GM18867 (cell line): Measurements from ENCODE around the gene VSIR.

ENCODE experiments used
- ATAC-seq: cut with Tn5 transposase; IDR thresholded peaks from one replicate; pipeline ENCODE4 v1.9.1; 2021; ENCODE audit warnings: mild to moderate bottlenecking, moderate library complexity; ENCODE audit not compliant: unreplicated experiment

The VSIR gene

DNA sequence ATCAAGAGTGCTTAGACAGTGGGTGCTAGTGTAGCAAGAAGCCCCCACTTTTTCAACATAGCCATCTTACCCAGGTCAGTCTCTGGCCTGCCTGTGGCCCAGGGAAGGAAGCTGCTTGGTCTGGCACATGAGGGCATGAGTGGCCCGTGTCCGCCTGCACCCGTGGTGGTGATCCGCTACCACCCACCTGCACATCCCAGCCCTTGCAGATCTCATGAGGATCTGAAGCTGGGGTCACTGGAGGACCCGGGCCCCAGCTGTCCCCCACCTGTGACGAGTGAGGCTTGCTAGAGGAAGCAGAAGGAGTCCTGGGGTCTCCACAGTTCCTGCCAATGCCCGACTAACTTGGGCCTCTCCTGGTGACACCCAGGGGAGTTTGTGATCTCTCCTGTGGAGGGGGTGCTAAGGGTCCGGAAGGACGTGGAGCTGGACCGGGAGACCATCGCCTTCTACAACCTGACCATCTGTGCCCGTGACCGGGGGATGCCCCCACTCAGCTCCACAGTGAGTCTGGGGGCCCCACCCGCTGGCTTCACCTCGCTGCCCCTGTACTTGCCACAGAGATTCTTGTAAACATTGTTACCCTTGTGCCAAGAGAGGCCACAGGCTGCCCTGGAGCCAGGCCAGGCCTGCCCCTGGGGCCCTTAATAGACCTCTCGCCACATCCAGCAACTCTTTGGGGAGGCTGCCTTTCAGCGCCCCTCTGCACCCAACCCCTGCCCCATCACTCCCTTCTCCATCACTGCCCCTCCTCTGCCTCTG lies 10.8 kb upstream of the VSIR start:
- ATAC-seq, result no peak

DNA sequence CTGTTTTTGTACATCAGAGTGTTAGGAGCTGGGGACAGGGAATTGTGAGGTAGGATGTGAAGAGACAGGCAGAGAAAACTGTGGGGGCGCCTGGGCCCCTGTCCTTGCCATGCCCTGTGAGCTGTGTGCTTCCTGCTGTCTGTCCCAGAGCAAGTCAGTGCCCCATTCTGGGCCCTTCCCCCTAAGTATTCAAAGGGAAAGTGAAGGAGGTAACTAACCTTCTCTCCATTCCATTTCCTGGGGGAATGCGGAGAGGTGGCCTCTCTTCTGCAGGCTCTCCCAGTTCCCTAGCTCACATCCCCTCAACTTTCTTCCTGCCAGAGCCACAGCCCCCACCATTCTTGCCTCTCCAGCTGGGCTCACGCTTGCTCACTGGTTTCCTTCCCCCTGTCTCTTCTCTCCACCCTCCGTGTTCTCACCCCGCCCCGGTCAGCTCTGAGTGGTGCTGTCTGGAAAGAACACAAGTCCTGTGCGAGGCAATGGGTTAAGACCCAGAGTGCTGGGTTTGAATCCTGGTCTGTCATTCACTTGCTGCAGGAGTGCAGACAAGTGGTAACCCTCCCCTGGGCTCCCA lies 9.7 kb upstream of the VSIR start:
- no peak for ATAC-seq

- no peak for ATAC-seq
These were observed 9.0 kb upstream of the VSIR start for GRCh38 chr10:71782221-71782916.

DNA sequence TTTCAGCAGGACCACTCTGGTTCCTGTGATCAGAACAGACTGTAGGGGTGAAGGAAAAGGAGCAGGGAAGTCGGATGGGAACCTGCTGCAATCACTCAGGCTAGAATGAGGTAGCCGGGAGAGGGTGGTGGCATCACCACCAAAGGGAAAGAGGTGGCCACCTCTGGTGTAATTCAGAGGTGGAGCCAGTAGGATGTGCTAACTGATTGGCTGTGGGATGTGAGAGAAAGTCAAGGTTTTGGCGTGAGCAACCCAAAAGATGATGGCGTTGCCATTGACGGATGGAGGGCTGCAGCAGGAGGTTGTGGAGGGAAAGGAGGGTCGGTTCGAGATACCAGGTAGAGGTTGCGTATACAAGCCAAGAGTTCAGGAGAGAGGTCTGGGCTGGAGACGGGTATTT lies 7.4 kb upstream of the VSIR start:
- no peak for ATAC-seq

- no peak for ATAC-seq
These were observed 6.8 kb upstream of the VSIR start for GRCh38 chr10:71780156-71780555.

- ATAC-seq, result no peak
These were observed 6.3 kb upstream of the VSIR start for GRCh38 chr10:71779641-71780040.

- no peak for ATAC-seq
These were observed 4.9 kb upstream of the VSIR start for GRCh38 chr10:71778071-71778825.

DNA sequence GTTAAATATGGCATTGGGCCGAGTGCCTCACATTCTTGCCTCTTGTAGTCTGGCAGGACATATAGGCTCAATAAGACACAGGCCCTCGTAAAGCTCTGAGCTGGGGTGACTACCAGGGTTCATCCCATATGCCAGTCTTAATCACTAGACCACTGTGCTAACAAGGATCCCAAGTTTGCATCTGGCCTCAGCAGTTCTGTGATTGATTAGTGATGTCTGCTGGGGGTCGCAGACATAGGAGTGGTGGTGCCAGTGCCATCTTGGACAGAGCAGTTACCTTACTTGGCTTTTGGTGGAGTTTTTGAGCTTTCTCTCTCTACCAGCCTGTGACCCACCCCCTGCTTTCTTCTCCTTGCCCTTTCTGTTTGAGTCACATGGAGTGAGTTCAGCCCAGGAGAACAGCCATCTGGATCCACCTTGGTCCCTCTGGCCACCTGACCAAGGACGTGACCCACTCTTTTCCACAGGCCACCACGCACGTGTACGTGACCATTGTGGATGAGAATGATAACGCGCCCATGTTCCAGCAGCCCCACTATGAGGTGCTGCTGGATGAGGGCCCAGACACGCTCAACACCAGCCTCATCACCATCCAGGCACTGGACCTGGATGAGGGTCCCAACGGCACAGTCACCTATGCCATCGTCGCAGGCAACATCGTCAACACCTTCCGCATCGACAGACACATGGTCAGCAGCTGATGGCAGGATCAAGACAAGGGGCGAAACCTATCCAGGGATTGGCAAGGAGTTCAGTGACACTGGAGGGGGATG lies 4.1 kb upstream of the VSIR start:
- no peak for ATAC-seq

GRCh38 chr10:71776481-71776925 lies 3.2 kb upstream of the VSIR start:
- ATAC-seq, result no peak

GRCh38 chr10:71774916-71775702 lies 1.8 kb upstream of the VSIR start:
- no peak for ATAC-seq

GRCh38 chr10:71772832-71773220 lies 494 bp downstream of the VSIR start:
- ATAC-seq, result no peak

- no peak for ATAC-seq
These were observed 1.3 kb downstream of the VSIR start for GRCh38 chr10:71771821-71772617.

DNA sequence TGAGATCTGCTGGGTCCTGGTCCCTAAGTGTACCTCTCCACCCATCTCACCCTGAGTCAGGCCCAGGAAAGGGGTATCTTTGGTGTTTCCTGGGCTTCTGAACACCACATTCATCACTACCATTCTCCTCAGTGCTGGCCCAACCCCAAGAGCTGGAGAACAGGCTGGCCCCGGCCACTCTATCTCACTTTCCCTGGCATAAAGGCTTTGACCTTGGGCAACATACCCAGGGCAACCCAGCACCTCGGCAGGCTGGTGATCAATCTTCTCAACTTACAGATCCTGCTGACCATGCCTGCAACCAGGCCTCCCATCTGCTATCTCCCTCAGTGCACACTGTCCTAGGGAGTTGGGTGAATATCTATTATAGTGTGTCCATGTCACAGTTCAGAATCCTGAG lies 2.1 kb downstream of the VSIR start:
- ATAC-seq, result no peak

- no peak for ATAC-seq
These were observed 2.5 kb downstream of the VSIR start for GRCh38 chr10:71770789-71771188.

DNA sequence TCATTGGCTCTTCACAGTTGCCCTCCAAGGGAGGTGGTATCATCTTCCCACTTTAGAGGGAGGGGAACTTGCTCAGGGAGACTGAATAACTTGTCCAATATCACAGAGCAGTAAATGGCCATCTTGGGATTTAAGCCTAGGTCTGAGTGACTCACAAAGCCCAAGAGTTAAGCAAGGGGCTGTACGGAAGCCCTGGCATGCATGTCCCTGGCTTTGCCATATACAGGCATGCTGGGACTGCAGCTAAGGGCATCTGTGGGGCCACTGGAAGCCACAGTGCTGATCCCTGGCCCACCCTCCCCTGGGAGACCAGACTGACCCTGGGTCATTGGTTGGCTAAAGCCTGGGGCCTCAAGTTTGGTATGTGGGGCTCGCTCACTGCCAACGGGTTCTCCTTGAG lies 3.1 kb downstream of the VSIR start:
- no peak for ATAC-seq

DNA sequence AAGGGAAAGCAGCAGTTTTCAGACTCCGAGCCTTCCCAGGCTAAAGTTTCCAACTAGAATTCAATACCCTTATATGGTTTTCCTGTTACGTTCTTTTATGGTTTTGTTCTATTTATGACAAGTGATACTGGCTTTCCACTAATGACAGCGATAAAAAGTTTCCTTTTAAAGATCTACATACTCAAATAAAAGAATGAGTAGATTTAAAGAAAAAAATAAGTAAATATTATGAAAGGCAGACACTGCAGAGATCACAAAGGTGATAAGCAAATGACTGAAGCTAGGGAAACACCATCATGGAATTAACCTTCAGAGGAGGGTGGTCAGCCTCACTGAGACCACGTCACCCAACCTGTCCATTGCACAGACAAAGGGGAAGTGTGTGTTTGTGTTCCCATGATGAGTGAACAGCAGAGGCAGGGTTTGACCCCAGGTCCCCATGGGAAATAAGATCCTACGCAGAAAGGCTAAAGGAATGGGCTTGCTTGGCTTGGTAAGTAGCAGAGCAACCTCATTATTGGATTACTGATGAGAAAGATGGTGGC lies 4.0 kb downstream of the VSIR start:
- peak; percentile 15 for ATAC-seq

GRCh38 chr10:71767420-71768035 lies 5.8 kb downstream of the VSIR start:
- no peak for ATAC-seq

DNA sequence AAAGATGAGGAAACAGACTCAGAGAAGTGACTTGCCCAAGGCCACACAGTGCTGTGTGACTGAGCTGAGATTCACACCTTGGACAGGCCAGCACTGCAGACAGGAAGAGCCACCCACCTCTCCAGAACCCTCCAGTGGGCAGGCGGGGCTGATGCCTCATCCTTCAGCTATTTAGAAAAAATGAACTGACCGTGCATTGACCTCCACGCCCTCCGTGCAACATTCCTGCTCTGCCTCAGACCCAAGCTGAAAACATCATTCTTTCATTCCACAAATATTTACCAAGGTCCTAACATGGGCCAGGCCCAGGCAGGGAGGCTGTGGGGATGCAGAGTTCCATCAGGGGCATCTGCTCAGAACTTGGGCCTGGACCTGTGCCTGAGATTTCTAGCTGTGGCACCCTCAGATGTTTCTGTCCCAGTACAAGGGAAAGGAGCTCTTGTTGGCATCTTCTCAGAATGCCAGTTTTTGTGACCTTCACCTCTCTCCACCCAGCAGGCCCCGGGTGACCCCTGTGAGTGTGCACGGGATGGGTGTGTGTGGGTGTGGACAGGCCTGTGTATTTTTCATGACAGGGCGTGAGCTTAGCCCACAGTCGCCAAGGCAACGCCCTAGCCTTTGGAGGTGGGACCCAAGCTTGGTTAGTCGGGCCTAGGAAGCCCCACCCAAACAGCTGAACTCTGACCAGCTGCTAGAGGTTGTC lies 6.5 kb downstream of the VSIR start:
- no peak for ATAC-seq
